Stimulated activated CD4-positive, alpha-beta T cell treated with anti-CD3 and anti-CD28 coated beads, Interleukin-2, amount 100 ng/mL, for 4 hours (primary cell): ENCODE measurements around the gene MRPS21.
A peak's percentile ranks its signal among the peaks of the same experiment; 100 is the strongest.

Experiments used
- DNase-seq: peaks from one replicate; pipeline ENCODE4 v3.0.0-alpha.2; 2020; ENCODE audit warnings: low read depth

The MRPS21 gene

DNA sequence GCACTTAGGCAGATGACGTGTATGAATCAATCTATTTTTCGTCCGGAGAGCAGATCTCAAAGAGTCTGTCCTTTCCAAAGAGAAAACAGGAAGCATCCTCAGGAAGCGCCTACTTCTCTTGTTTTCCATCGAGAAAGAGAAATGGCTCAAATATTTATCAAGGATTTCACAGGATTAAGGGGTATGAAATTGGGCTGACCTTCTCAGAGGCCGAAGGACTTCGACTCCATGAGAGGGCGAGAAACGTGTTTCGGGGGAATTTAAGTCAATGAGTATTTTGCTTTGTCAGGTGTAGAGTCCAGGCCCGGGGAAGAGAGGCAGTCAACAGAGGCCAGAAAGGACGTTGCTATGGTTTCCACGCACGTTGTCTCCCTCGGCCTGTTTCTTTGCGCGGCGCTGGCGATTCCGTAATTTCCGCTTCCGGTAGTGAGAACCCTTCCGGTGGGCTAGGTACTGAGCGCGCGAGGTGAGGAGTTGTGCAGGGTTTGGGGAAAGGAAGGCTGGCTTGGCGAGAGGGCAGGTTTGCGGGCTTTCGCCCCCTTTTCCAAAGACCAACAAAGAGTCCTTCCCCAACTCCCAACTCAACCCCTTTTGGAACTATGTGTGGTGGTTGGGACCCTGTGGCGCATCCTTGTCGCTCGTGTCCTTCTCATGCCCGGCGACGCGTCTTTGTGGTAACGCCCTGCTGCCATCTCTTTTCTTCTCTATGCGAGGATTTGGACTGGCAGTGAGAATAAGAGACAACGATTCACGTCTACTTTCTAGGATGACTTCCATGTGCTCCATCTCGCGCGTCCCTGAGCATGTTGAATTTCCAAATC is at the start of gene MRPS21:
MRPS21 (plus strand) TSS at position 429 of the 821 bp plus-strand sequence. CDS start 506 bp downstream, outside the sequence.
- DNase-seq = peak; percentile 79

DNA sequence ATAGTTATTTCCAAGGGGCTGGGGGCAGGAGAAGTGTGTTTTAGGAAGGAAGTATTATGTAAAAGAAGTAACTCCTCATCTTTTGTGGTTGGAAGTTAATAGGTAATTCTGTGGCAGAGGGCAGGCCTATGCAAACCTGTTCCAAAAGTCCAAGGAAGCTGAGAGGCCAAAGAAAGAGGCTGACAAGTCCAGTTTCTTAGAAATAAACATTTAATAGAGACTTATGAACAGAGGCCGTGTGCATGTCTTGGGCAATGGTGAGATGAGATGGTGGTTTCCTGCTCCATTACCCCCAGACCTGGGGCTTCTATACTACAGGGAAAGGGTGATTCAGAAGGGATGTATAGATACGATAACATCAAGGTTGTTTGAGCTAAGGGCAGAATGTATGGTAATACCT is 43.7 kb upstream of the MRPS21 start:
- DNase-seq = no peak

DNA sequence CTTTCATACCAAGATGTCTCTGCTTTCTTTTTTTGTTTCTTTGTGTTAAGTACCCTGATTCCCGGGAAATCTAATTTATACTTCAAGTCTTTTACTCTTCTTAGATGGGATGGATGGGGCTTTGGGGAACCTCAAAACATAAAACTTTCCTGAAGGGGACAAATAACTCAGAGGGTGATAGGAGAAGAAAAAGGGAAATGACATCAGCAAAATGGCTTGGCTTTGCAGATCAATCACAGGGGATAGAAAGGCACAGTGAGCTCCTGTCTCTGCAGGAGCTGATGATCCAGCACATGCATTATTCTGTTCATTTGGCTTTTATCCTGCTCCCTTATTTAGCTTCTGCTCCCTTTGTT is 37.5 kb upstream of the MRPS21 start:
- no peak for DNase-seq

DNA sequence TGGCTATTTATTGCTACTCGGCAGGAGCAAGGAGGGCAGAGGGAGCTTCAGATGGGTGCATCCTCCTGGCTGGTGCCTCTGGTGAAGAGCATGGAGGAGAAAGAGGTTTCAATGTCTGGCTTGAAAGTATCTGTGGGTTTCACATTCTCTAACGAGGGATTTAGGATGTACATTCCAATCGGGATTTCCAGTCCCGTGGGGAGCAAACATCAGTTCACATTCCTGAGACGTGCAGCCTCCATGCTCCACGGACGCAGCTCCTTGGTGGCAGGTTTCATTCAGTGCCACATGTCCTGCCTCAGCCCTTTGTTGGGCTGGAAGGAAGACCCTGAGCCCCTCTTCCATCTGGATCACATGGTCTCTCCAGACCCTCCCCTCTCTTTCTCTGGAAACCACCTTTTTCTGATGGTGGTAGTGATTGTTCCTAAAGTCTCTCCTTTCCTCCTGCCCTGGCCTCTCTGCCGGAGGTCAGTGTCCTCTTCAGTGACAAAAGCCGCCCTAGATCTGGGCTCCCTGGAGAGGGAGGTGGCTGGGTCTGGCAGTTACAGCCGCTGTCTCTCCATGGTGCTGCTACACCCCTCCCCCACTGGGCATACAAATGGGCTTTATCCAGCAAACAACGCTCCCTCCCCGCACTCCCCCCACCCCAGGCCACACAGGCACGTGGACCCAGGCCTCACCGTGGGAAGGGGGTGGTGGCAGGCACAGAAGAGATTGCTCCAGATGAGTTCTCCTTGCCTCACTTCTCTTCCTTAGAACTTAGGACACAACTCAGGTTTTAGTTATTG is 36.9 kb upstream of the MRPS21 start:
- no peak for DNase-seq

DNA sequence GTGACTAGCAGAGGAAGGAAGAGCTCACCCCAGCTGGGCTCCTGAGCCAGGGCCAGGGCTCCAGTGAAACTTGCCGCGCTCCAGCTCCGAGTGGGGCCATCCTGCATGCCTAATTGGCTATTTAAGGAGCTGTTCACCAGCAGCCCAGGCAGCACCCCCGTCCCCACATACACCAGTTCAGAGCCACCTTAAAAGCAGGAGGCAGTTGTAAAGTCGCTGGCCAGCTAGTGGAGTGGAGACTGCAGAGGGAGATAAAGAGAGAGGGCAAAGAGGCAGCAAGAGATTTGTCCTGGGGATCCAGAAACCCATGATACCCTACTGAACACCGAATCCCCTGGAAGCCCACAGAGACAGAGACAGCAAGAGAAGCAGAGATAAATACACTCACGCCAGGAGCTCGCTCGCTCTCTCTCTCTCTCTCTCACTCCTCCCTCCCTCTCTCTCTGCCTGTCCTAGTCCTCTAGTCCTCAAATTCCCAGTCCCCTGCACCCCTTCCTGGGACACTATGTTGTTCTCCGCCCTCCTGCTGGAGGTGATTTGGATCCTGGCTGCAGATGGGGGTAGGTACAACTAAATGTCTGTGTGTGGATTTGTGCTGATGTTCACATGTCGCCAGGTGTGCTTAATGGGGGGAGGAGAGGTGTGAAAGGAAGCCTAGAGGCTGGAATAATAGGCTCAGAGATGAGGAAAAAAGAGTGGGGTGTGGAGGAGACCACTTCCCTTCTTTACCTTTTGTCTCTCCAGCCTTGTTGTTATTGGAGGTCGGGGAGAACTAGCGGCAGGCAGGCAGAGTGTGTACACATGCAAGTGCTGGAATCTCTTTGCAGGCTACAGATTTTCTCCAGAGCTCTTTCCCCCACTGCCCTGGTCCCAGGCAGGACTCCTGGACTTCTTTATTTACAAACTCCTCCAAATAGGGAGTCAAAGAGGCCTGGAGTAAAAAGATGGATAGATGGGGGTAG is 35.8 kb upstream of the MRPS21 start, which contains the start of gene CA14:
CA14 (plus strand) TSS at position 151 of the 962 bp plus-strand sequence; CDS start at position 506, 355 bp downstream.
- no peak for DNase-seq

DNA sequence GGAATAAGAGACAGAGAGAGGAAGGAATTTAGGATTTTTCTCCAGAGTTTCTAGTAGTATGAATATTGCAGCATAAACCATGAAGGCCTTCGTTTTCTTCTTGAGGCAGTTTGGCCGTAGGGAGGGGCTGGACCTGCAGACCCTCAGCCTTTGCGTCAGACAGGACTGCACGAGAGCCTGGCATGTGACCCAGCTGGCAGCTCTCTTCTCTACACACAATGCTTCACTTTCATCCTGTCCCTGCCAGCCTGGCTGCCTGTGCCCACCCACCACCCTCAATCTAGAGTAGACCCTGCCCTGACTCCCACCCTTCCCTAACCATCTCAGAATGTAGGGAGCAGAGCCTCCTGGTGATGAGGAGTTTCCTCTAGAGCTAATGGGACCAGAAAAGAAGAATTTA is 34.4 kb upstream of the MRPS21 start:
- no peak for DNase-seq

DNA sequence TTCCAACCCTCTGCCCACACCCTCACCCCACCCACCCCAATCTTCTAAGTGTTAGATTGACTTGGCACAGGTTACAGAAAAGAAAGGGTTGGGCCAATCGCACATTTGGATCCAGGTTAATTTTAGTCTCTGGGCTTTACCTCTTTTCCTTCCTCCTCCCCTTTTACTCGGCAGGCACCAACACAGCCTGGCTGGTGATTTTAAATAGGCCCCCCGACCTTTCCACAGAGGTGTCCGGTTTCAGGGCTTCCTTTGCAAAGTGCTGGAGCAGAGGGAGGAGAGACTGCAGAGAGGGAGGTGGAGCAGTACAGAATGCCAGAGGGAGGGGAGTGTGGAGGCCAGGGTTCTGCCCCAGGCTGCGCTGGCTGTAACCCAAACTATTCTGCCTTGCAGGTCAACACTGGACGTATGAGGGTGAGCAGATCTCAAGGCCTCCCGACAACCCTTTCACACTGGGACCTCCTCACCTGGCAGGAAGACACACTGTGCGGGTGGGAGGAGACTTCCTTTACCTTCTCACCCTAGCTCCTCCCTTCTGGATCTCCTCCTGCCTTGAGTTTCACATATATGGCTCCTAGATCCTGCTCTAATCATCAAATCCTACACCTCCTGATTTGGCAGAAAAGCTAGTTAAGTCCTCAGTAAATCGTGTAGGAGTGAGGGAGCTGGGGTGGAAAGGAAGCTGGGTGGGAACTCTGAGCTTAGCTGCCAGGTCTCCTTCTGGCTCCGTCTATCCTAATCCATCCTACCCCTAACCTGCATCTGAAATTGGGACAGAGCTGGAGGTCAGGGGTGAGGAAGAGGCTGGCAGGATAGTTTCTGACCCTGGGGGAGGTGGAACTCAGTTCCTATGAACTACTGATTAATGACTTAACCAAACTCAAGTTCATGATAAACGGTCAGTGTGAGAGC is 33.6 kb upstream of the MRPS21 start:
- DNase-seq = no peak

DNA sequence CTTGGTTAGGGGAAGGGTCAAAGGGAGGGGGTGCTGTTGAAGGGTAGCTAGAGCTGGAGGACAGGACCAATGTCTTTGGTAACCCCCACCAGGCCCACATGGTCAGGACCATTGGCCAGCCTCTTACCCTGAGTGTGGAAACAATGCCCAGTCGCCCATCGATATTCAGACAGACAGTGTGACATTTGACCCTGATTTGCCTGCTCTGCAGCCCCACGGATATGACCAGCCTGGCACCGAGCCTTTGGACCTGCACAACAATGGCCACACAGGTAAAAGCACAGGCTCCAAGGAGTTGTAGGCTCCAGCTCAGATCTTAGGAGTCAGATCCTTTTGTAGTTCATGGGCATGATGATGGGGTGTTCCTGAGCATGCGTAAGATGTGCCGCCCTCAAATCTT is 32.3 kb upstream of the MRPS21 start:
- DNase-seq = no peak

DNA sequence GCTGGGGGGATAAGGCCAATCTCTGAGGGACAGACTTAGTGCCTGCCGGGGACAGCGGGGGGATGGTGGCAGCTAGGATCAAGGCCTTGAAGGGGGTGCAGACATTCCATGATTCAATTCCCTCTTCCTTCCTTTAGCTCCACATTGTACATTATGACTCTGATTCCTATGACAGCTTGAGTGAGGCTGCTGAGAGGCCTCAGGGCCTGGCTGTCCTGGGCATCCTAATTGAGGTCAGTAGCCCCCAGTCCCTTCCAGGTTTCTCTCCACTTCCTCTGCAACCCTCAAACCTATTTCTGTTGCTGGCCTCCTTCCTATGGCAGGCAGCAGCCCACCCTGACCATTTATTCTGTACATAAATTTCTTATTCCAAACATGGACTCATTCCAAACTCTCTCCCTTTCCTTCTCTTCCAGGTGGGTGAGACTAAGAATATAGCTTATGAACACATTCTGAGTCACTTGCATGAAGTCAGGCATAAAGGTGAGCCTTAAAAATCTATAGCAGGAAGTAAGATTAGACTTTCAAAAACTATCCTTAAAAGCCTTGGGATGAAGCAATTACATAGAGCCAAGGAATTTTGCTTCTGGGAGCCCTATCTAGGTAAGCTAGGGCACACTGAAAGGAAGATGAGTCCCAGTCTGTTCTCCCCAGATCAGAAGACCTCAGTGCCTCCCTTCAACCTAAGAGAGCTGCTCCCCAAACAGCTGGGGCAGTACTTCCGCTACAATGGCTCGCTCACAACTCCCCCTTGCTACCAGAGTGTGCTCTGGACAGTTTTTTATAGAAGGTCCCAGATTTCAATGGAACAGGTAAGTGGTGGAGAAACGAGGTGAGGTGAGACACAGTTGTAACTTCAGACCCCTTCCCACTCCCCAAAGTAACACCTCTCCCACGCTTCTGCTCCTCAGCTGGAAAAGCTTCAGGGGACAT is 31.0 kb upstream of the MRPS21 start:
- no peak for DNase-seq

DNA sequence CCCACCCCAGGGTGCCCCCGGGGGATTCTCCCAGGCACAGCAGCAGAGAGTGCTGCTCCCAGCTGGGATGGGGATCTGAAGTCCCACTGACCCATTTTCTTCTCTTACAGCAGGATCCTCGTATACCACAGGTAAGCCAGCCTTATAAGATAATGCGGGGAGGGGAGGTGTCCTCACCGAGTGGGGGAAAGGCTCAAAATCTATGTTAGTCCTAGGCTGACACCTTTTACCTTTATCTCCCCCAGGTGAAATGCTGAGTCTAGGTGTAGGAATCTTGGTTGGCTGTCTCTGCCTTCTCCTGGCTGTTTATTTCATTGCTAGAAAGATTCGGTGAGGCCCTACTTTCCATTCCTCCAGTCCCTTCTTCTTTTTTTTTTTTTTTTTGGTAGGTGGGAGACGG is 30.1 kb upstream of the MRPS21 start:
- no peak for DNase-seq

DNA sequence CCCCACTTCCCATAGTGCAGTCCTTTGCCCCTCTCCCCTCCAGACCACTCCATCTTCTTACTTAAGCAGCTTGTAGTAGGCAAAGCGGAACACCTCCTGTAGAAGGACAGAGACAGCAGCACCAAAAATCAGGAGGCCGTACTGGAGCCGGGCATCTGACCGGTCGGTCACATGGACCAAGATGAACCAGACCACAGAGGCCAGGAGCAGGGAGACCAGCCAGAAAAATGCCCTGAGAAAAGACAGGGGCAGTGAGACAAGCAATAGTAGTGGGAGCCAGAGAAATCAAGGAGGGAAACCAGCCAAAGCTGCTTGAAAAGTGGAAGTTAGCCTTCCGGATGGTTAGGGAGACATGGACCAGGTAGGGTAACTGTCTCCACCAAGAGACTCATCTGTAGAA is 25.8 kb upstream of the MRPS21 start:
- no peak for DNase-seq

DNA sequence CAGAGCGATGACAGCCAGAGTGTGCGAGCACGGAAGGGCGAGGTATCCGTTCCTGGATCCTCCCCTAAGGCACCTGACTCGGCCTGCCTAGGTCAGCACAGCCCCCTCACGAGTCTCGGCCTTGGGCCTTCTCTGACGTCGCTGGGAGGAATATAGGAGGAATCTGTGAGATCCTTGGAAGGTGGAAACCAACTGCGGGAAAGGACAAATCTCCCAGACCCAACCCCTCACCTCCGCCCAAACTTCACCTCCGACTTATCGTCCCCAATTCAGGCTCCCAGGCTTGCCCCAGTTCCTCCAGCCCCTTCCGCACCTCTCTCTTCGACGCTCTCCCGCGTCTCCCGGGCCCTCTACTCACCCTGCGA is 25.3 kb upstream of the MRPS21 start:
- peak; percentile 6 for DNase-seq

DNA sequence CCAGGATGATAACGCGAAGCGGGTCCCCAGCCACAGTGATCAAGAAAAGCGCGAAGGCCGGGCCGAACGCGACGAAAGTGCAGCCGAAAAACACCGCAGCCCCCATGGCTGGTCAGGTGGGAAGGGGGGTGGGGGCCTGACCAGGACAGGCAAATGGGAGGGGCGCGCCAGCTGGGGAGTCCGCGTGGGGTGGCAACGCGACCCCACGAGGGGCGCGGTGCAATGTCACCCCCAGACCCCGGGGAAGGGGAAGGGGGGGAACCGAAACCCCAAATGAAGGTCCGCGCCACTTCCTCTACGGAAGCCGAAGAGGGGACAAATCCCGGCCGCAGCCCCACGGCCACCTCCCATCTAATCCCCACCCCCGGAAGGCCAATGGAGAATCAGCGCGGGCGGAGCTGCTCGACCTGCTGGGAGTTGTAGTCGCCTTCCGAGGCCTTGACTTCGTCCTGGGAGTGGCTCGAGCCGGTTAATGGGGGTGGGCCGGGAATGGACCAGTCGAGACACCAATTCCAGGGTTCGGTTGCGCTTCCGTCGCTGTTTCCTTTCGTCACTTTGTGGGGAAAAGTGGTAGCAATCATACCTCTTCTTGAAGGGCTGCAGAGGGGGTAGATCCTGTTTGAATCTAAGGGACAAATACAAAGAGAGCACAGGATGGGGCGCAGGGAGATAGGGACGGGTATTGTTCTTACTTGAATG is 24.8 kb upstream of the MRPS21 start, which contains the start of gene APH1A:
APH1A (minus strand) TSS at position 312 of the 699 bp plus-strand sequence; CDS start at position 106, 206 bp downstream.
- DNase-seq = peak; percentile 88

DNA sequence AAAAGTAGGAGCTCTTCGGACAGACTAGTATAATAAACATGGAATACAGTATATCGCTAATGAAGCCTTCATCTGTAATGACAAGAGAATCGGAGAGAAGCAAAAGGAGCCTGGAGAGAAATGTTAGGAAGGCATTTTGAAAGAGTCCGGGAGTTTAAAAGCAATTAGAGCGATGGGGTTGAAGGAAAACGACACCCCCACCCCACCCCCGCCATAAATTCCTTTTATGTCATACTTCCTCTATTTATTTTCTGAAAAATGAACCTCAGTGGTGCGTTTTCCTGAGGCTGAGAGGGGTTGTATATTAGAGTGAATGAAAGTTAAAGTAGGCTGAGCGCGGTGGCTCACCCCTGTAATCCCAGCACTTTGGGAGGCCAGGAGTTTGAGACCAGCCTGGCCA is 24.2 kb upstream of the MRPS21 start:
- no peak for DNase-seq

DNA sequence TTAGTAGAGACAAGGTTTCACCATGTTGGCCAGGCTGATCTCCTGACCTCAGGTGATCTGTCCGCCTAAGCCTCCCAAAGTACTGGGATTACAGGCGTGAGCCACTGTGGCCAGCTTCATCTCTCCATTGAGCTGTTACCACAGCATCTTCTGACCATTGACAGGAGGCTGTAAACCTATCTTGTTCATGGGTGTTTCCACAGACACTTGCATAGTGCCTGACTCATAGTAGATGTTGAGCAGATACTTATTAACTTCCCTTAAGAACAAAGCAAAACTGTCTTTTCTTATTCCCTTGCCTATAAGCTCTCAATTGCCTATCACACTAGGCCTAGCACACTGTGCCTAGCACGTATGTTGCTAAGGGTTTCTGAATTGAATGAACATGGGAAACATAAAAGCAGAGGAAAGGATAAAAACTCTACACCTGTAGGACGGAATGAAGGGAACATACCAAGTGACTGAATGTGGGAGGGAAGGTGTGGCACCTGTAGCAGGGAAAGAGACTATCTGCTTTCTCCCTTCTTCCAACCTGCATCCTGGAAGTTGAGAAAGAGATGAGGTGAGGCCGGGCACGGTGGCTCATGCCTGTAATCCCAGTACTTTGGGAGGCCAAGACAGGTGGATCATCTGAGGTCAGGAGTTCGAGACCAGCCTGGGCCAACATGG is 22.2 kb upstream of the MRPS21 start:
- DNase-seq = no peak

DNA sequence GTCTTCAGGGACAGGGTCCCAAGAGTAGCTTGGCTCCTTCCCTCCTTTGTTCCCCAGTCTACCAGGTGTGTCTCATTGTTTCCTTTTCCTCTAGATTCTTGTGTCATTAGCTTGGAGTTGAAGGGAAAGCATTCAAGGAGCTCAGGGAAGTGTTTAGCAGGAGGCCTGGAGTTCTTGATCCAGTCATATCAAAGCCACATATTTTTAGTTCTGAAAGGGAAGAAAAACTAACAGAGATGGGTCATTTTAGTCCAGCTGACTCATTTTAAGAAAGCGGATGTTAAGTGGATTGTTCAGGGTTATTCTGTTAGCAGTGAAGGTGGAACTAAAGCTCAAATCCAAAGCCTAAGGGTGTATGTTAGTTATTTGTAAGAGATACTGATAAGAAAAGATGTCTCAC is 20.4 kb upstream of the MRPS21 start:
- no peak for DNase-seq

DNA sequence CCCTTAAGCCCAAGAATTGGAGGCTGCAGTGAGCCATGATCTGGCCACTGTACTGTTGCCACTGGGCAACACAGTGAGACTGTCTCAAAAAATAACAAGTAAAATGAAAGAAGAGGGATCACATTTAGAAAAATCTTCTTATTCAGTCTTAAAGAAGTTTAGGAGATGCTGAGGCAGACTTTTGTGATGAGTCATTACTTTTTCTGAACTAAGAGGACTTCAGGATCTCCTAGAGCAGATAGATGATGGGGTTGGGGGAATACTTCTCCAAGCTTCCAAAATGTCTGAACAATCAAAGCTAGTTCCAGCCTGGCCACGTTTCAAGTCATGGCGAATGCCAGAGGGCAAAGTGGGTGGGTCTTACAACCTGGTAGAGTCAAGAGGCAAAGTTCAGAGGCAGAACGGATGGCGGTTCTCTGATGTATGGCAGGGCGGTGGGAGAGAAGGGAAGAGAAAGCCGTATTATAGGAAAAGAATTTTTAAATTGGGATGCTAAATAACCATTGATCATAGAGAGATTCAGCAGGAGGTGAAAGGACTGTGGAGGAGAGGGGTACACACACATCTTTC is 13.4 kb upstream of the MRPS21 start:
- no peak for DNase-seq

DNA sequence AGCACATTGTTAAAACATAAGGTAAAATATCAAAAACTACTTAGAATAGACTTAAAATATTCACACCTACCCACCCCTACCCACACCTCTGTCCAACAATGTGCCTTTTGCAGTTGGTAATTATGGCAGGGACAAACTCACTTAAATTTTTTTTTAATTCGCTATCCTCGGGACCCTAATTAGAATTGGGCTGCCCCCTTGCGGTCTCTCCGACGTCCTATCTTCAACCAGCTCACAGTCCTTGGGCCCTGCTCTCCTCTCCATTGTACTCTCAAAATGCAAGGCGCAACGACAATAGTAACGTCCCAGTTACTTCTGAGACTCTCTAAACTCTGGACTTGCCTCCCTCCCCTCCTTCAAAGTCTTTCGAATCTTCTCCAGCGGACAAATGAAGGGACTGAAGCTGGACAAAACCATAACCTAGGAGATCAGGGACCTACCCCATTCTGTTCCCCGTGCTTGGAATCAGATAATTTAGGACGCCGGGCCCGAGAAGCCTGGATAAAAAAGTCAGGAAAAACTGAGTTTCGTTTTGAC is 12.4 kb upstream of the MRPS21 start:
- DNase-seq = peak; percentile 58
